Kidney (tissue), 14 donors: ENCODE measurements around the gene SERTM1. TPM values are rescaled to one million over a fixed set of nuclear protein-coding genes. Genes with fewer than 3 reads are reported as not detected.

Experiments
- DNase-seq, 5 donors: peaks; one replicate each; pipeline ENCODE4 v3.0.0-alpha.2; 2013 to 2020
- FAIRE-seq: peaks from 2 replicates; lab custom pipeline; 2012; peaks lifted over from hg19 to GRCh38; lab: Jason Lieb, UNC
- H3K27ac ChIP-seq, 2 donors: one replicate each; pipeline ENCODE4 v1.7.0; 2013; ENCODE audit warnings: low read depth in 2 of 2, low read length in 2 of 2, inconsistent platforms in 1 of 2
- H3K27me3 ChIP-seq: one replicate; pipeline ENCODE4 v1.7.1; 2013; ENCODE audit warnings: low read length, inconsistent platforms; ENCODE audit not compliant: control insufficient read depth, insufficient read depth
- H3K36me3 ChIP-seq, 3 donors: one replicate each; pipeline versions ENCODE4 v1.7.0 to v1.7.1; 2013; ENCODE audit warnings: low read length in 3 of 3, control low read depth in 1 of 3, inconsistent platforms in 1 of 3; ENCODE audit not compliant: insufficient read depth in 3 of 3, control insufficient read depth in 2 of 3
- H3K4me1 ChIP-seq, 3 donors: one replicate each; pipeline versions ENCODE4 v1.7.0 to v1.7.1; 2013; ENCODE audit warnings: low read length in 3 of 3, inconsistent platforms in 1 of 3, low read depth in 1 of 3; ENCODE audit not compliant: control insufficient read depth in 2 of 3, insufficient read depth in 2 of 3
- H3K4me3 ChIP-seq, 3 donors: one replicate each; pipeline versions ENCODE4 v1.7.0 to v1.8.1; 2013; ENCODE audit warnings: low read length in 3 of 3, control low read depth in 1 of 3, inconsistent platforms in 1 of 3
- H3K9ac ChIP-seq, 3 donors: one replicate each; pipeline versions ENCODE4 v1.7.0 to v1.7.1; 2013; ENCODE audit warnings: low read length in 3 of 3, control low read depth in 1 of 3, inconsistent platforms in 1 of 3
- H3K9me3 ChIP-seq, 3 donors: one replicate each; pipeline versions ENCODE4 v1.7.0 to v1.7.1; 2013; ENCODE audit warnings: low read length in 3 of 3, control low read depth in 1 of 3, inconsistent platforms in 1 of 3; ENCODE audit not compliant: control insufficient read depth in 2 of 3, insufficient read depth in 1 of 3
- CTCF ChIP-seq: IDR thresholded peaks from 3 replicates; pipeline ENCODE4 v1.5.1; 2012; ENCODE audit warnings: mild to moderate bottlenecking, moderate library complexity, borderline replicate concordance; ENCODE audit not compliant: insufficient read depth; ENCODE audit errors: extremely low read depth
- intact Hi-C: fragments of 100-400 bp; cut with DNase I; formaldehyde crosslinking; loops from one replicate; pipeline ENCODE4 v1.11.1; 2022
- polyA plus RNA-seq: library from polyadenylated mRNA; stranded (reverse); fragments of 350-450 nt; fragmentation: Illumina TruSeq; extraction: RNeasy Lipid Tissue Mini Kit (QIAGEN cat#74804); gene quantifications from one replicate; pipeline ENCODE4 v1.2.3, GENCODE V29; 2014; ENCODE audit warnings: low read depth, low replicate concordance; ENCODE audit not compliant: insufficient read depth
- total RNA-seq: library from RNA; stranded (reverse); fragmentation: NEBNext Ultra II Directional; extraction: Animal tissue kit (Norgen Biotek cat#: 25700); gene quantifications from one replicate; pipeline ENCODE4 v1.2.1, GENCODE V29; 2021
- donor health status: control.
- donor health status: control.
- donor health status: control.
- donor health status: control.
- donor health status: control.
- donor health status: DM: yes; HTN: yes; CAD: no.
- donor health status: Normal renal cell carcinoma (clear cell type).

SERTM1 gene
- total and polyA plus RNA-seq, 2 donors from 2014 or later = not detected

- H3K9ac ChIP-seq = no peak overlapping the region
- H3K4me1 ChIP-seq = no peaks in the 10 kb centered on the region
- no peak for TF ChIP-seq CTCF
- no peak overlapping the region for H3K27ac ChIP-seq
- H3K36me3 ChIP-seq = no peaks in the 10 kb centered on the region
- no peak overlapping the region for H3K4me3 ChIP-seq
- intact Hi-C loops = no loop called here
- DNase-seq (peak in 1 of 5 donors; percentile 7), FAIRE-seq (no peak)
- peaks cover 0 to 3% (median 0%) of the 10 kb centered on the region in 3 donors for H3K9me3 ChIP-seq
- H3K27me3 ChIP-seq = no peaks in the 10 kb centered on the region
Measured at GRCh38 chr13:36630181-36630803, 43.5 kb upstream of the SERTM1 start.

GRCh38 chr13:36639610-36640009 lies 34.2 kb upstream of the SERTM1 start:
- no peaks in the 10 kb centered on the region for H3K9me3 ChIP-seq
- intact Hi-C loops = no loop called here
- no peak overlapping the region for H3K27ac ChIP-seq
- H3K4me1 ChIP-seq = no peaks in the 10 kb centered on the region
- no peaks in the 10 kb centered on the region for H3K36me3 ChIP-seq
- H3K27me3 ChIP-seq = no peaks in the 10 kb centered on the region
- DNase-seq (no peak), FAIRE-seq (no peak)
- no peak for TF ChIP-seq CTCF
- no peak overlapping the region for H3K9ac ChIP-seq
- no peak overlapping the region for H3K4me3 ChIP-seq

GRCh38 chr13:36650611-36651010 lies 23.2 kb upstream of the SERTM1 start:
- DNase-seq (no peak), FAIRE-seq (no peak)
- no peaks in the 10 kb centered on the region for H3K36me3 ChIP-seq
- H3K27me3 ChIP-seq = no peaks in the 10 kb centered on the region
- intact Hi-C loops = no loop called here
- H3K27ac ChIP-seq = no peak overlapping the region
- H3K4me1 ChIP-seq = no peaks in the 10 kb centered on the region
- no peak overlapping the region for H3K9ac ChIP-seq
- no peak overlapping the region for H3K4me3 ChIP-seq
- TF ChIP-seq CTCF = no peak
- no peaks in the 10 kb centered on the region for H3K9me3 ChIP-seq

GRCh38 chr13:36665630-36666029 lies 8.2 kb upstream of the SERTM1 start:
- FAIRE-seq = no peak
- no peak for TF ChIP-seq CTCF
- Histone ChIP-seq H3K4me1 (no peaks in the 10 kb centered on the region), H3K4me3 (no peak overlapping the region), H3K36me3 (no peaks in the 10 kb centered on the region), H3K27ac (no peak overlapping the region), H3K27me3 (no peaks in the 10 kb centered on the region), H3K9me3 (no peaks in the 10 kb centered on the region), H3K9ac (no peak overlapping the region)
- no peak for DNase-seq
- intact Hi-C loops = no loop called here
